ENCODE data around the gene ZNF664. TPM values are rescaled to one million over a fixed set of nuclear protein-coding genes. Genes with fewer than 3 reads are reported as not detected.

ZNF664 gene
- total RNA-seq, 2 experiments from 2014 or later: 13.4 to 19.0 TPM

- CTCF ChIA-PET: interaction anchor here (1.0 kb wide), 1 partner anchor 10 kb away, joined by 3 read pairs; no protein-coding TSS in a partner anchor
- intact Hi-C loops (cut with DNase I, micrococcal nuclease): no loop called here
- Histone ChIP-seq H3K4me1 (ENCODE audit: insufficient read depth, low read length) (no peaks in the 10 kb centered on the region), H3K4me3 (ENCODE audit: low read length) (no peak overlapping the region), H3K9me3 (ENCODE audit: control insufficient read depth in 1 of 2, insufficient read depth in 1 of 2, low read length in 2 of 2) (no peaks in the 10 kb centered on the region), H3K27ac (ENCODE audit: low read depth in 1 of 2, low read length in 2 of 2) (no peak overlapping the region), H3K27me3 (ENCODE audit: control insufficient read depth in 1 of 2, insufficient read depth in 2 of 2, low read length in 2 of 2) (no peaks in the 10 kb centered on the region), H3K36me3 (ENCODE audit: insufficient read depth, low read length) (peaks cover 4% of the 10 kb centered on the region)
- Mint-ChIP-seq H3K36me3 (ENCODE audit: low read depth) (peaks cover 5% of the 10 kb centered on the region), H3K9me3 (no peaks in the 10 kb centered on the region), H3K4me1 (ENCODE audit: low read depth) (peaks cover 6% of the 10 kb centered on the region), H3K27me3 (no peaks in the 10 kb centered on the region), H3K4me3 (no peak overlapping the region), H3K27ac (no peak overlapping the region)
- POLR2A ChIA-PET: no interaction called here
- ATAC-seq (ENCODE audit: poor library complexity) (no peak), DNase-seq (no peak)
- TF ChIP-seq, protein P1, sequence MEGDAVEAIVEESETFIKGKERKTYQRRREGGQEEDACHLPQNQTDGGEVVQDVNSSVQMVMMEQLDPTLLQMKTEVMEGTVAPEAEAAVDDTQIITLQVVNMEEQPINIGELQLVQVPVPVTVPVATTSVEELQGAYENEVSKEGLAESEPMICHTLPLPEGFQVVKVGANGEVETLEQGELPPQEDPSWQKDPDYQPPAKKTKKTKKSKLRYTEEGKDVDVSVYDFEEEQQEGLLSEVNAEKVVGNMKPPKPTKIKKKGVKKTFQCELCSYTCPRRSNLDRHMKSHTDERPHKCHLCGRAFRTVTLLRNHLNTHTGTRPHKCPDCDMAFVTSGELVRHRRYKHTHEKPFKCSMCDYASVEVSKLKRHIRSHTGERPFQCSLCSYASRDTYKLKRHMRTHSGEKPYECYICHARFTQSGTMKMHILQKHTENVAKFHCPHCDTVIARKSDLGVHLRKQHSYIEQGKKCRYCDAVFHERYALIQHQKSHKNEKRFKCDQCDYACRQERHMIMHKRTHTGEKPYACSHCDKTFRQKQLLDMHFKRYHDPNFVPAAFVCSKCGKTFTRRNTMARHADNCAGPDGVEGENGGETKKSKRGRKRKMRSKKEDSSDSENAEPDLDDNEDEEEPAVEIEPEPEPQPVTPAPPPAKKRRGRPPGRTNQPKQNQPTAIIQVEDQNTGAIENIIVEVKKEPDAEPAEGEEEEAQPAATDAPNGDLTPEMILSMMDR (IDR thresholded peaks at IDR 0.05): no peak
Observed at GRCh38 chr12:123963821-123964220, 9.2 kb upstream of the ZNF664 start.

GRCh38 chr12:123965382-123965781 lies 7.6 kb upstream of the ZNF664 start:
- CTCF ChIA-PET: interaction anchor here (1.0 to 2.0 kb wide), 3 partner anchors 9 to 60 kb away, joined by 3 to 4 read pairs (median 3); no protein-coding TSS in a partner anchor

DNA sequence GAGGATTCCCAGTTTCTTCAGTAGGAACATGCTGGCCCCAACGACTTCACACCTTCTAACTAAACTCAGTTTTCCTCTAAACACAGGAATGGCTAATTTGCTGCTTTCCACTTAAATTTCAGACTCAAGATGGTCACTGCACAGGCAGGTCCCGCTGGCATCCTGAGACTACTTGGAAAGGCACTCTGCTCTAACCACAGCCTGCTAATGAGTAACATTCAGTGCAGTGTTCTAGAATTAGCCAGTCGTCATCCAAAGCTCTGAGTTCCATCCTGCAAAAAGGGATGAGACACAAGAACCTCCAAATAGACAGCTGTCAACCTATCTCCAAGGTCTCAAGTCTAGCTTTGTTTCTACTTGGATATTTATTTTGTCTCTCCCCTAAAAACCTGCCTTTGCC lies 6.4 kb upstream of the ZNF664 start:
- CTCF ChIA-PET: interaction anchor here (2.0 kb wide), 1 partner anchor 61 kb away, joined by 4 read pairs; no protein-coding TSS in a partner anchor
- no peak for ATAC-seq (ENCODE audit: poor library complexity)
- peaks cover 26% of the 10 kb centered on the region for H3K4me1 Mint-ChIP-seq (ENCODE audit: low read depth)
- H3K36me3 Mint-ChIP-seq (ENCODE audit: low read depth): peaks cover 9% of the 10 kb centered on the region
- no peak overlapping the region for H3K27ac ChIP-seq (ENCODE audit: low read depth in 1 of 2, low read length in 2 of 2)
- H3K4me3 Mint-ChIP-seq: no peak overlapping the region
- peaks cover 2% of the 10 kb centered on the region for H3K4me1 ChIP-seq (ENCODE audit: insufficient read depth, low read length)
- POLR2A ChIA-PET: no interaction called here
- DNase-seq: no peak
- no peaks in the 10 kb centered on the region for H3K27me3 Mint-ChIP-seq
- no peak overlapping the region for H3K27ac Mint-ChIP-seq
- no peaks in the 10 kb centered on the region for H3K9me3 Mint-ChIP-seq
- TF ChIP-seq, protein P1 (IDR thresholded peaks at IDR 0.05): no peak
- no peaks in the 10 kb centered on the region for H3K27me3 ChIP-seq (ENCODE audit: control insufficient read depth in 1 of 2, insufficient read depth in 2 of 2, low read length in 2 of 2)
- H3K4me3 ChIP-seq (ENCODE audit: low read length): no peak overlapping the region
- intact Hi-C loops (cut with DNase I, micrococcal nuclease): no loop called here
- no peaks in the 10 kb centered on the region for H3K9me3 ChIP-seq (ENCODE audit: control insufficient read depth in 1 of 2, insufficient read depth in 1 of 2, low read length in 2 of 2)
- H3K36me3 ChIP-seq (ENCODE audit: insufficient read depth, low read length): peaks cover 4% of the 10 kb centered on the region

More at GRCh38 chr12:123965382-123965781, 7.6 kb upstream of the ZNF664 start:
- peaks cover 5% of the 10 kb centered on the region for H3K36me3 Mint-ChIP-seq (ENCODE audit: low read depth)
- H3K9me3 Mint-ChIP-seq: no peaks in the 10 kb centered on the region
- Histone ChIP-seq H3K36me3 (ENCODE audit: insufficient read depth, low read length) (peaks cover 4% of the 10 kb centered on the region), H3K27ac (ENCODE audit: low read depth in 1 of 2, low read length in 2 of 2) (no peak overlapping the region), H3K4me3 (ENCODE audit: low read length) (no peak overlapping the region), H3K4me1 (ENCODE audit: insufficient read depth, low read length) (no peaks in the 10 kb centered on the region), H3K9me3 (ENCODE audit: control insufficient read depth in 1 of 2, insufficient read depth in 1 of 2, low read length in 2 of 2) (no peaks in the 10 kb centered on the region), H3K27me3 (ENCODE audit: control insufficient read depth in 1 of 2, insufficient read depth in 2 of 2, low read length in 2 of 2) (no peaks in the 10 kb centered on the region)
- ATAC-seq (ENCODE audit: poor library complexity) (no peak), DNase-seq (no peak)
- TF ChIP-seq, protein P1 (IDR thresholded peaks at IDR 0.05): no peak
- intact Hi-C loops (cut with DNase I, micrococcal nuclease): no loop called here
- H3K27me3 Mint-ChIP-seq: no peaks in the 10 kb centered on the region
- no peak overlapping the region for H3K4me3 Mint-ChIP-seq
- POLR2A ChIA-PET: no interaction called here
- H3K27ac Mint-ChIP-seq: no peak overlapping the region
- peaks cover 17% of the 10 kb centered on the region for H3K4me1 Mint-ChIP-seq (ENCODE audit: low read depth)

Data from CD4-positive, alpha-beta T cell (primary cell).